Measurements from ENCODE around the gene HECTD1. TPM values are rescaled to one million over a fixed set of nuclear protein-coding genes. Genes with fewer than 3 reads are reported as not detected.

HECTD1 gene
- total RNA-seq, 1 experiment from 2014 or later, result 76.3 TPM

GRCh38 chr14:31172084-31172483 lies 35.5 kb downstream of the HECTD1 start:
- DNase-seq (ENCODE audit: low read depth), result no peak
- in situ Hi-C loops (cut with HindIII; ENCODE audit: low pct_unique_long_range_greater_than_20kb, low sequenced_read_pairs), result no loop called here

GRCh38 chr14:31170411-31170810 lies 37.2 kb downstream of the HECTD1 start:
- no peak for DNase-seq (ENCODE audit: low read depth)
- in situ Hi-C loops (cut with HindIII; ENCODE audit: low pct_unique_long_range_greater_than_20kb, low sequenced_read_pairs), result no loop called here

GRCh38 chr14:31169877-31170276 lies 37.7 kb downstream of the HECTD1 start:
- DNase-seq (ENCODE audit: low read depth), result no peak
- in situ Hi-C loops (cut with HindIII; ENCODE audit: low pct_unique_long_range_greater_than_20kb, low sequenced_read_pairs), result no loop called here

GRCh38 chr14:31167032-31167431 lies 40.6 kb downstream of the HECTD1 start:
- DNase-seq (ENCODE audit: low read depth), result no peak
- in situ Hi-C loops (cut with HindIII; ENCODE audit: low pct_unique_long_range_greater_than_20kb, low sequenced_read_pairs), result no loop called here

- in situ Hi-C loops (cut with HindIII; ENCODE audit: low pct_unique_long_range_greater_than_20kb, low sequenced_read_pairs), result no loop called here
Observed at GRCh38 chr14:31166271-31166561, 41.4 kb downstream of the HECTD1 start.

GRCh38 chr14:31164115-31164514 lies 43.5 kb downstream of the HECTD1 start:
- no peak for DNase-seq (ENCODE audit: low read depth)
- in situ Hi-C loops (cut with HindIII; ENCODE audit: low pct_unique_long_range_greater_than_20kb, low sequenced_read_pairs), result no loop called here

More at GRCh38 chr14:31166271-31166561, 41.4 kb downstream of the HECTD1 start:
- no peak for DNase-seq (ENCODE audit: low read depth)

GRCh38 chr14:31162910-31163649 lies 44.5 kb downstream of the HECTD1 start:
- no peak for DNase-seq (ENCODE audit: low read depth)
- in situ Hi-C loops (cut with HindIII; ENCODE audit: low pct_unique_long_range_greater_than_20kb, low sequenced_read_pairs), result no loop called here

GRCh38 chr14:31161274-31161673 lies 46.3 kb downstream of the HECTD1 start:
- in situ Hi-C loops (cut with HindIII; ENCODE audit: low pct_unique_long_range_greater_than_20kb, low sequenced_read_pairs), result no loop called here

GRCh38 chr14:31159682-31160296 lies 47.8 kb downstream of the HECTD1 start:
- in situ Hi-C loops (cut with HindIII; ENCODE audit: low pct_unique_long_range_greater_than_20kb, low sequenced_read_pairs), result no loop called here
- DNase-seq (ENCODE audit: low read depth), result no peak

More at GRCh38 chr14:31161274-31161673, 46.3 kb downstream of the HECTD1 start:
- DNase-seq (ENCODE audit: low read depth), result no peak

- DNase-seq (ENCODE audit: low read depth), result peak; percentile 51
- in situ Hi-C loops (cut with HindIII; ENCODE audit: low pct_unique_long_range_greater_than_20kb, low sequenced_read_pairs), result no loop called here
Observed at GRCh38 chr14:31154956-31155355, 52.6 kb downstream of the HECTD1 start.

GRCh38 chr14:31142455-31143087 lies 65.0 kb downstream of the HECTD1 start:
- in situ Hi-C loops (cut with HindIII; ENCODE audit: low pct_unique_long_range_greater_than_20kb, low sequenced_read_pairs), result no loop called here
- no peak for DNase-seq (ENCODE audit: low read depth)

GRCh38 chr14:31139301-31139847 lies 68.2 kb downstream of the HECTD1 start:
- DNase-seq (ENCODE audit: low read depth), result no peak
- in situ Hi-C loops (cut with HindIII; ENCODE audit: low pct_unique_long_range_greater_than_20kb, low sequenced_read_pairs), result no loop called here

GRCh38 chr14:31138301-31138700 lies 69.3 kb downstream of the HECTD1 start:
- in situ Hi-C loops (cut with HindIII; ENCODE audit: low pct_unique_long_range_greater_than_20kb, low sequenced_read_pairs), result no loop called here

GRCh38 chr14:31137214-31137889 lies 70.2 kb downstream of the HECTD1 start:
- in situ Hi-C loops (cut with HindIII; ENCODE audit: low pct_unique_long_range_greater_than_20kb, low sequenced_read_pairs), result no loop called here
- DNase-seq (ENCODE audit: low read depth), result no peak

More at GRCh38 chr14:31138301-31138700, 69.3 kb downstream of the HECTD1 start:
- DNase-seq (ENCODE audit: low read depth), result no peak

GRCh38 chr14:31133133-31133532 lies 74.5 kb downstream of the HECTD1 start:
- DNase-seq (ENCODE audit: low read depth), result no peak
- in situ Hi-C loops (cut with HindIII; ENCODE audit: low pct_unique_long_range_greater_than_20kb, low sequenced_read_pairs), result no loop called here

- DNase-seq (ENCODE audit: low read depth), result no peak
- in situ Hi-C loops (cut with HindIII; ENCODE audit: low pct_unique_long_range_greater_than_20kb, low sequenced_read_pairs), result no loop called here
Observed at GRCh38 chr14:31128601-31129526, 78.7 kb downstream of the HECTD1 start.

- DNase-seq (ENCODE audit: low read depth), result peak; percentile 32
- in situ Hi-C loops (cut with HindIII; ENCODE audit: low pct_unique_long_range_greater_than_20kb, low sequenced_read_pairs), result no loop called here
Observed at GRCh38 chr14:31127690-31128089, 79.9 kb downstream of the HECTD1 start.

GRCh38 chr14:31126680-31127079 lies 80.9 kb downstream of the HECTD1 start:
- no peak for DNase-seq (ENCODE audit: low read depth)
- in situ Hi-C loops (cut with HindIII; ENCODE audit: low pct_unique_long_range_greater_than_20kb, low sequenced_read_pairs), result no loop called here
